Measurements from ENCODE around the gene UBE3C. TPM values are rescaled to one million over a fixed set of nuclear protein-coding genes. Genes with fewer than 3 reads are reported as not detected.
"Not testable (repeated sequence)": the region's sequence is repeated elsewhere in the genome, so short reads cannot be mapped to it uniquely, and the experiment has no call there.

UBE3C gene
- total RNA-seq, 4 donors from 2014 or later: 70.9 to 107 (median 100) TPM

DNA sequence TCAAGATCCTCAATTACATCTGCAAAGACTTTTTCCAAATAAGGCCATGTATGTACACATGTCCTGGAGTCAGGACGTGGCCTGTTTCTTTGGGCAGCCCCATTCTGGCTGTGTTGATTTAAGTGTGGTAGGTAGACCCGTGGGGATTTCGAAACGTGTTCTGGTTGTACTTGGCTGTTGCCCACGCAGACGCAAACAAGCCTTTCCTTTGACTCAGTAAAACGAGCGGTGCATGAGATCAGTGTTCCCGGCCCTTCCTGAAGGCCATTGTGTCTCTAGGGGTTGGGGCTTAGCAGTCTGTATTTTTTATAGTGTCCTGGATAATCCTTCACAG is 133.2 kb downstream of the UBE3C start:
- TF ChIP-seq EP300 (IDR thresholded peaks at IDR 0.05) (no peak), POLR2AphosphoS5 (IDR thresholded peaks at IDR 0.05) (peak; percentile 83)
- Histone ChIP-seq H3K27ac (peak overlapping the region; percentile 50 to 83 (median 74)), H3K4me3 (no peak overlapping the region), H3K36me3 (peaks cover 0 to 40% of the 10 kb centered on the region in 2 donors), H3K9me3 (no peaks in the 10 kb centered on the region), H3K4me1 (peaks cover 0 to 29% (median 10%) of the 10 kb centered on the region in 3 donors), H3K27me3 (peaks cover 2% of the 10 kb centered on the region)
- ATAC-seq: peak; percentile 87
- WGBS, 2 donors (ENCODE audit: low coverage in 1 of 2): 20% methylated on average over 1 of the region's 9 CpGs; no CpG with 5 or more reads in 1 of the 2 donors

GRCh38 chr7:157272351-157273207 is 133.9 kb downstream of the UBE3C start:
- WGBS, 2 donors (ENCODE audit: low coverage in 1 of 2): 77 to 85% methylated on average over 6 to 15 of the region's 24 CpGs
- Histone ChIP-seq H3K9me3 (no peaks in the 10 kb centered on the region), H3K4me1 (peaks cover 0 to 29% (median 10%) of the 10 kb centered on the region in 3 donors), H3K27me3 (peaks cover 6% of the 10 kb centered on the region), H3K36me3 (peaks cover 0 to 34% of the 10 kb centered on the region in 2 donors), H3K27ac (peak overlapping the region; percentile 21 to 83 (median 74)), H3K4me3 (no peak overlapping the region)
- TF ChIP-seq, protein P1, sequence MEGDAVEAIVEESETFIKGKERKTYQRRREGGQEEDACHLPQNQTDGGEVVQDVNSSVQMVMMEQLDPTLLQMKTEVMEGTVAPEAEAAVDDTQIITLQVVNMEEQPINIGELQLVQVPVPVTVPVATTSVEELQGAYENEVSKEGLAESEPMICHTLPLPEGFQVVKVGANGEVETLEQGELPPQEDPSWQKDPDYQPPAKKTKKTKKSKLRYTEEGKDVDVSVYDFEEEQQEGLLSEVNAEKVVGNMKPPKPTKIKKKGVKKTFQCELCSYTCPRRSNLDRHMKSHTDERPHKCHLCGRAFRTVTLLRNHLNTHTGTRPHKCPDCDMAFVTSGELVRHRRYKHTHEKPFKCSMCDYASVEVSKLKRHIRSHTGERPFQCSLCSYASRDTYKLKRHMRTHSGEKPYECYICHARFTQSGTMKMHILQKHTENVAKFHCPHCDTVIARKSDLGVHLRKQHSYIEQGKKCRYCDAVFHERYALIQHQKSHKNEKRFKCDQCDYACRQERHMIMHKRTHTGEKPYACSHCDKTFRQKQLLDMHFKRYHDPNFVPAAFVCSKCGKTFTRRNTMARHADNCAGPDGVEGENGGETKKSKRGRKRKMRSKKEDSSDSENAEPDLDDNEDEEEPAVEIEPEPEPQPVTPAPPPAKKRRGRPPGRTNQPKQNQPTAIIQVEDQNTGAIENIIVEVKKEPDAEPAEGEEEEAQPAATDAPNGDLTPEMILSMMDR (IDR thresholded peaks at IDR 0.05): no peak
- TF ChIP-seq POLR2A (IDR thresholded peaks at IDR 0.05): no peak
- TF ChIP-seq EP300 (IDR thresholded peaks at IDR 0.05): no peak
- TF ChIP-seq POLR2AphosphoS5 (IDR thresholded peaks at IDR 0.05): no peak
- no peak for ATAC-seq

DNA sequence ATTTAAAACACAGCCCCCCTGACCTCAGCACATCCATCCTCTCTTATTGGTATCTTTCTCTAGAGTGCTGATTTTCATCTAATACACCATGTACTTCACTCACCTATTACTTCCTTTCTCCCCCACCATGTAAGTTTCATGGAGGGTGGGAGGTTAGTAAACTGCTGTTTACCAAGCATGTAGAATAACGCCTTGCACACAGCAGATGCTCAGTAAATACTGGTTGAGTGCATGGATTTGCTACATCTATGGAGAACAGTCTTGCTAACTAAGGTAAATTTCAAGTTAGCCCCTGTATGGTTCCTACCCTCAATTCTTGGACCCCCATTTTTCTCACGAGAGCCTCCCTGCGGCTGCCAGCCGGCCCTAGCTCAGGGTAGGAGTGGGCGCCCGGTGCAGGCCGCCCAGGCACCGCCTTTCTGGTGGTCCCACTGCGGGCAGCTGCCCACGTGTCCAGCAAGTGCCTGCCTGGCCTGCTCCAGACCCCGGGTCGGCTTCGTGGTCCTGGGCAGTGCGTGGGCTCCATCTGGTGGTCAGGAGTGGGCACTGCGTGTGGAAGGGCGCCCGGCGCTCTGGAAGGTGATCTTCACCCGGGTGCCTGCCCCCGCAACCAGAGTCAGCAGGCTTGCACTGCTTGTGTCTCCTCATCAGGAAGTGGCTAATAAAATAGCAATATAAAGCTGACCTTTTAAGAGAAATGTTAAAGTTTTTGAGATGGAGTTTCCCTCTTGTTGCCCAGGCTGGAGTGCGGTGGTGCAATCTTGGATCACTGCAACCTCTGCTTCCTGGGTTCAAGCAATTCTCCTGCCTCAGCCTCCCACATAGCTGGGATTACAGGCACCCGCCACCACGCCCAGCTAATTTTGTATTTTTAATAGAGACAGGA is 134.7 kb downstream of the UBE3C start:
- TF ChIP-seq EP300 (IDR thresholded peaks at IDR 0.05) (no peak), POLR2A (IDR thresholded peaks at IDR 0.05) (no peak), POLR2AphosphoS5 (IDR thresholded peaks at IDR 0.05) (peak; percentile 40)
- TF ChIP-seq, protein P1 (IDR thresholded peaks at IDR 0.05): peak in 3 of 4 experiments; percentile 86 to 99 (median 90)

GRCh38 chr7:157274094-157274634 is 135.4 kb downstream of the UBE3C start:
- not testable (repeated sequence) for H3K4me3 ChIP-seq, H3K27ac ChIP-seq
- WGBS, 2 donors (ENCODE audit: low coverage in 1 of 2): 93% methylated on average over 2 of the region's 10 CpGs; no CpG with 5 or more reads in 1 of the 2 donors

More for the DNA sequence above, 134.7 kb downstream of the UBE3C start:
- Histone ChIP-seq H3K9me3 (no peaks in the 10 kb centered on the region), H3K27ac (peak overlapping the region in 2 of 4 donors; percentile 75 to 83), H3K4me1 (peaks cover 0 to 29% (median 10%) of the 10 kb centered on the region in 3 donors), H3K36me3 (peaks cover 0 to 25% of the 10 kb centered on the region in 2 donors), H3K27me3 (peaks cover 15% of the 10 kb centered on the region), H3K4me3 (no peak overlapping the region)
- WGBS, 2 donors (ENCODE audit: low coverage in 1 of 2): 31 to 63% methylated on average over 4 of the region's 23 CpGs
- ATAC-seq: peak; percentile 65

GRCh38 chr7:157274991-157275427 is 136.3 kb downstream of the UBE3C start:
- H3K27me3 ChIP-seq: peaks cover 31% of the 10 kb centered on the region
- 81 to 96% methylated on average over 4 to 12 of the region's 12 CpGs for WGBS, 2 donors (ENCODE audit: low coverage in 1 of 2)
- no peak for ATAC-seq
- peaks cover 0 to 44% (median 14%) of the 10 kb centered on the region in 3 donors for H3K4me1 ChIP-seq
- H3K4me3 ChIP-seq: no peak overlapping the region
- no peak overlapping the region for H3K27ac ChIP-seq
- peaks cover 0 to 12% of the 10 kb centered on the region in 2 donors for H3K36me3 ChIP-seq
- TF ChIP-seq, protein P1 (IDR thresholded peaks at IDR 0.05): no peak
- TF ChIP-seq POLR2AphosphoS5 (IDR thresholded peaks at IDR 0.05) (no peak), EP300 (IDR thresholded peaks at IDR 0.05) (no peak), POLR2A (IDR thresholded peaks at IDR 0.05) (no peak)
- no peaks in the 10 kb centered on the region for H3K9me3 ChIP-seq

More at GRCh38 chr7:157274094-157274634, 135.4 kb downstream of the UBE3C start:
- Histone ChIP-seq H3K4me1 (peaks cover 0 to 35% (median 10%) of the 10 kb centered on the region in 3 donors), H3K36me3 (peaks cover 0 to 19% of the 10 kb centered on the region in 2 donors), H3K27me3 (peaks cover 22% of the 10 kb centered on the region)
- not testable (repeated sequence) for H3K9me3 ChIP-seq, ATAC-seq

All from gastroesophageal sphincter (tissue), 4 donors.